Hindlimb muscle (tissue), 1 donor: ENCODE results near the gene TOPAZ1. TPM values are rescaled to one million over a fixed set of nuclear protein-coding genes. Genes with fewer than 3 reads are reported as not detected.
"Not testable (repeated sequence)": the region's sequence is repeated elsewhere in the genome, so short reads cannot be mapped to it uniquely, and the experiment has no call there.

Experiments used
- DNase-seq: peaks from one replicate; pipeline ENCODE4 v3.0.0-alpha.2; 2013
- polyA plus RNA-seq: library from polyadenylated mRNA; unstranded; fragments of 120-200 nt; gene quantifications from one replicate; pipeline ENCODE4 v1.2.1, GENCODE V29; 2013; ENCODE audit not compliant: insufficient read length

Gene TOPAZ1
- polyA plus RNA-seq, 1 donor: not detected

DNA sequence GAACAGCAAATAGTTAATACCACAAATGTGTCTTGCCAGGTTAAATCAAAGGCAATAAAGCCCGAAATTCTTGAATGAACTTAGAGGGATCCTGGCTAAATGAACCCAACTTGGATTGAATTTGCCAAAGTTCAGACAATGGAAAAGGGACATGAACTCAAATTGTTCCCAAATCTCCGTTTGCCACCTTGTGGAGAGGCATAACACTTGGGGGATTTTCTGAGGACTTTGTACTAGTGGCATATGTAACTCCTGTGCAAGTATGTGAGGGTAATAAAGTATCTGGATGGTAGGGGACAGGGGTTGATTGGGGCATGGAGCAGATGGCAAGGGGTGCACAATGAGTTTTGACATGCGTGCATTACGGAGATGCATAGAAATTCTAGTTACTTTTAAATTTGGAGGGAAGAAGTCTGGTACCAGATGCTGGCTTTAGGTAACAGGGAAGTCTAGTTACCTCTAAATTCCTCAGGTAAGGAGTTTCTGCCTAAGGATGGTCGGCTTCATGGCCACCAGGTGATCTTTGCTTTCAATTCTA lies 95.6 kb downstream of the TOPAZ1 start:
- no peak for DNase-seq

DNA sequence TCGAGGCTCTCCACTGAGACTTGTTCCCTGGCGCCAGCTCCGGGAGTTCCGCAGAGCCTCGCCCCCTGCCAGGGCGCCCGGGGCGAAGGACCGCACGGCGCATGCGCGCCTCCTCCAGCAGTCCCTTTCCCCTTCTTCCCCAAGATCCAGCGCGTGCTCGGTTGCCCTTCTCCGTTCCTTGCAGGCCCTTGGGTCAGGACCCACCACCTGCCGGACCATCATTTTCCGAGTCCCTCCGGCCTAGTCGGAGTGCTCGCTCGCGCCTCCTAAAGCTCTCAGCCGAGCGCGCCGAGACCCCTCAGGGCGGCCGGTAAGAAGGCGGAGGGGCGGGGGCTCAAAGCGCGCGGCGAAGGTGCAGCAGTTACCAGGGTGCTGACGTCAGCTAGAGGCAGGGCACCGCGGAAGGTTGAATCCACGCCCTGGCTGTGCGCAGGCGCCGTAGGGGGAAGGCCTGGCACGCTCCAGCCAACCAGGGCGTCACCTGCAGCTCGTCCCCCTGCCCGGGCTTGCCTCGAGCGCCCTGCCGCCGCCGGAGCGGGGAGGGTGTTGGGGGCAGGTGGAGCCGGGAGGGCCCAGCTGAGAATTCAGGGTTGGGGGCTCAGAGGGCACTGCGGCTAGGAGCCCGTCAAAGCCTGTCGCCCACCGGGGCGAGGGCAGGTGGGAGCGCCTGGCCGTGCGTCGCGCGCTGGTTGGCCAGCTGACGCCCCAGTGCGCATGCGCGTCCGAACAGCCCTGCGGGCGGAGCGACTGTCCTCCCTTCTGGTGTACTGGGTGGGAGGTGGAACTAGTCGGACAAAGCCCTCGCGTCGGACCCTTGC lies 96.5 kb downstream of the TOPAZ1 start, which contains the start of gene TCAIM:
TSS of gene TCAIM (plus strand) at position 757 of the 818 bp plus-strand sequence. CDS start 16,017 bp downstream, outside the sequence.
- DNase-seq: peak; percentile 98

DNA sequence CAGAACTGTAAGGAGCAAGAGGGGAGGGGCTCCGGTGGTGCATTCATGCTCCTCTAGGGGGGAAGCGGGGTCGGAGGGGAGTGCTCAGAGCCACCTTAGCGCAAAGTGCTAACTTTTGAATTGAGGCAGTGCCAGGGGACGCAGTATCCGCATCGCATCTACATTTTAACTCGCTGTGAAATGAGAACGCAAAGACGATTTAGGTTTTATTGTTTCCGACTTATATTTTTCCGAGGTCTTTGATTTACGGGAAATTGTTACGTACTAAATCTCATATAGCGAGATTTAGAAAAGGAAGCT lies 97.1 kb downstream of the TOPAZ1 start:
- DNase-seq: no peak

DNA sequence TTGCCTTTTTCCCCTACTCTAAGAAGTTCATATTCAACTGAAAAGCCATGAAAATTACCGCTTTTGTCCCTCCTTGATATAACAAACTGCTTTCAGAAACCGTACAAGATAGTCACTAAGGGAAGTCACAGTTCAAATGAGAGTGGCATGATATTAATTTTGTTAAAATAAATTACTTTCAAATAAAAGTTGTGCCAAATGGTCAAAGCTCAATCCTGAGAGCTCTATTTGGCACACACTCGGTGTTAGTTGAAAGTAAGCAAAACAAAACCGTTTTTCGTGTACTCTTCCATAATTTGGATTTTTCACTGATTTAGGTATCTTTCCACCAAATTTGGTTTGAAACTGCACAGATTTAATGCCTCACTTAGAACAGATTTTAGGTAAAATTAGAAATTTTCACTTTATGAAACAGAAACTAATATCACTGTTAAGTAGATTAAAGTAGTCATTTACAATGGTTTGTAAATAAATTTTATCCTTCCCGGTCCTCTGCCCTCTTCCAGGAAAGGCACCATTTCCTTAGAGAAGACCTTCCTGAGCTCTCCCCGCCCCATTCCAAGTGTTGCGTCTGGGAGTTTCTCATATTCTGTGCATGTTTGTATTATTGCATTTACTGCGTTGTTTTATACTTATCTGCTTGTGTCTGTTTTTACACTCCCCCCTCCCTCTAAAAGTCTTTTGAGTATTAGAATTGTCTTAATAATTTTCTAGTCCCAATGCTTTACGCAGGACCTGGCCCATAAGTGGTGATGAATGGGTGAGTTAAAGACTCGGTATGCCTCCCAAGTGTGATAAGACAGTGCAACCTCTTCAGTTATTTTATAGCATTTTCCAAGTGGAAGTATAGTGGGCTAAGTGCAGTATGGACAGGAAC lies 97.7 kb downstream of the TOPAZ1 start:
- no peak for DNase-seq

DNA sequence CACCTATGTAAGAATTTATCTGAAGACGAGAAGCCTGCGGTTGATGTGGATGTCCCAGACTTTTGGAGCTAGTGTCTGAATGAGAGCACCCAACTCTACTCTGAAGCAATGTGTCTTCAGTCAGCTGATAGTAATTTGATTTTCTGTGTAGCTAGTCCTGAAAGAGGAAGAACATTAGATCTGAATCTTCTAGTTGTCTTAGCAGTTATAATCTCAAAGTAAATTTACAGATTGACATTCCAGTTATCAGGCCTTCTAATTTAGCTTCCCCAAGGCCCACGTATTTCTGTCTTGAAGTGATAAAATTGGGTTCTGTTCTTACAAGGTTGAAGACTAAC lies 98.3 kb downstream of the TOPAZ1 start:
- DNase-seq: no peak

DNA sequence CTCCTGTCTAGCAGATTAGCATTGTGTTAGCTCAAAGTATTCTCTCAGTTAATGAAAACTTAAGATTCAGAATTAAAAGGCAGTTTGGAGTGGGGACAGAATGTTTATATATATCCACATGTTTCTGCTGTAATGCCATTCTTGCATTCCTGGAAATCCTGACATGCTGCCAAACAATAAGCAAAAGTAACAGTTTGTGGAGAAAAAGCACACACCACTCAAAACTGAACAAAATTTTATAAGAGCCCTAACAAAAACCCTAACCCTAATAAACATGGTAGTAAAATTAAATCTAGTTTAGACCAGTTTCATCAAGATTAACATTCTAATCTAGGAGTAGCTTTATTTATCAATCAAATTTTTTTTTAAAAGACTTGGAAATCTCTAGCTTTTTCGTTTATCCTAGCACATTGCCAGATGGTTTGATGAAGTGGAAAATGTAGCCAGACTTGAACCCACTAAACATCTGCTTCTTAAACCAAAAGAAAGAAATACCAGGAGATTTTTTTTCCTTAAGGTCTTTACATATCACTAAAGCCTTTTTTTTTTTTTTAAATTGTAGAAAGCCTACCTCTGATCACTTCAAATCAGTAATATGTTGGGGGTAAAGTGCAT lies 100.6 kb downstream of the TOPAZ1 start:
- no peak for DNase-seq

DNA sequence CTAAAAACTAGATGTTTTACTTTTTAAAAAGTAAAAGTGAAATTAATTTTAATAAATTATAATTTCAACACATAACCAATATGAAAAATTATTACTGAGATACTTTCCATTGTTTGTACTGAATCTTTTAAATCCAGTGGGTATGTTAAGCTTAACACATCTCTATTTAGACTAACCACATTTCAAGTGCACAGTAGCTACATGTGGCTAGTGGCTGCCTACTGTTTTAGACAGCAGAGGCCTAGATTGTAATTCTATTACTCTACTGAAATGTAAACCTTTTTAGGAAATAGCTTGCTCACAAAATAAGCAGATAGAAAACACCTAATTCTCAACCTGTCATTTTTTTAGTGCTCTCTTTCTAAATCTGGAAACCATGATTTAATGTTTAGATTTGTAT lies 101.7 kb downstream of the TOPAZ1 start:
- no peak for DNase-seq

DNA sequence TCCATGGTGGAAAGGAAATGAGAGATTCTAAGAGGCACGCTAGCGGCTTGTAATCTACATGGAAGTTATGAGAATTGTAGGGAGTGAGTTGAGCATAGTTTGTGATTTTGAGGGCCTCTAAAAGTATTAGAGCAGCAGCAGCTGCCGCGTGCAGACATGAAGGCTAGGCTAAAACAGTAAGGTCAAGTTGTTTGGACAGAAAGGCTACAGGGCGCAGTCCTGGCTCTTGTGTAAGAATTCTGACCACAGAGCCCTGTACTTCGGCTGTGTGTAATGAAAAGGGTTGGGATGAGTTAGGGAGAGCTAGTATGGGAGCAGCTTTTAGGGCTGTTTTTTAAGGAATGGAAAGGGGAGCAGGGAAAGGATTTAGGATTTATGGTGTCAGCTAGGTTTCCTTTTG lies 104.9 kb downstream of the TOPAZ1 start:
- DNase-seq: not testable (repeated sequence)

DNA sequence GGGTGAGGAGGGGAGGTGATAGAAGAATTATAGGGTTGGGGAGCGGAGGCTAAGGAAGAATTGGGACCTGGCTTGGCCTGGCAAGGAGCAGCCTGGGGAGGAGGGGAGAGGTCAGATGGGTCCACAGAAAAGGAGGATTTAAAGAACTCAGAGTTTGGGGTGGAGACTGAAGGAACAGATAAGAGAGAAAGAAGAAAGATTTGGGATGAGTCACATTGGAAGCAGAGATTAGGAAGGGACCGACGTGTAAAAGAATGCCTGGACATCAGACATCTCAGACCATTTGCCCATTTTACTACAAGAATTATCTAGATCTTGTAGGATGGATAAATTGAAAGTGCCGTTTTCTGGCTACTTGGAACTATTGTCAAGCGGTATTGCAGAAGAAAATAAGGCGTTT lies 107.3 kb downstream of the TOPAZ1 start:
- no peak for DNase-seq

DNA sequence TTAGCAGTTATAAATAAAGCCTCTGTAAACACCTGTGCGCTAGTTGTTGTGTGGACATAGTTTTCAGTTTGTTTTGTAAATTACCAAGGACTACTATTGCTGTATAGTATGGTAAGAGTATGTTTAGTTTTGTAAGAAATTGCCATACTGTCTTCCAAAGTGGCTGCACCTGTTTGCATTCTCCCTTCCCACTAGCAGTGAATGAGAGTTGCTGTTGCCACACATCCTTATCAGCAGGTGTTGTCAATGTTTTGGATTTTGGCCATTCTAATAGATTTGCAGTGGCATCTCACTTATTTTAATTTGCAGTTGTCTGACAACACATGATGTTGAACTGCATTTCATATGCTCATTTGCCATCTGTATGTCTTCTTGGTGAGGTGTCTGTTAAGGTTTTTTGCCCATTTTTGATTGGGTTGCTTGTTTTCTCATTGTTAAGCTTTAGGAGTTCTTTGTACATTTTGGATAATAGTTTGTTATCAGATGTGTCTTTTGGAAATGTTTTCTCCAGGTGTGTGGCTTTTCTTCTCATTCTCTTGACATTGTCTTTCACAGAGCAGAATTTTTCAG lies 111.8 kb downstream of the TOPAZ1 start:
- DNase-seq: no peak

DNA sequence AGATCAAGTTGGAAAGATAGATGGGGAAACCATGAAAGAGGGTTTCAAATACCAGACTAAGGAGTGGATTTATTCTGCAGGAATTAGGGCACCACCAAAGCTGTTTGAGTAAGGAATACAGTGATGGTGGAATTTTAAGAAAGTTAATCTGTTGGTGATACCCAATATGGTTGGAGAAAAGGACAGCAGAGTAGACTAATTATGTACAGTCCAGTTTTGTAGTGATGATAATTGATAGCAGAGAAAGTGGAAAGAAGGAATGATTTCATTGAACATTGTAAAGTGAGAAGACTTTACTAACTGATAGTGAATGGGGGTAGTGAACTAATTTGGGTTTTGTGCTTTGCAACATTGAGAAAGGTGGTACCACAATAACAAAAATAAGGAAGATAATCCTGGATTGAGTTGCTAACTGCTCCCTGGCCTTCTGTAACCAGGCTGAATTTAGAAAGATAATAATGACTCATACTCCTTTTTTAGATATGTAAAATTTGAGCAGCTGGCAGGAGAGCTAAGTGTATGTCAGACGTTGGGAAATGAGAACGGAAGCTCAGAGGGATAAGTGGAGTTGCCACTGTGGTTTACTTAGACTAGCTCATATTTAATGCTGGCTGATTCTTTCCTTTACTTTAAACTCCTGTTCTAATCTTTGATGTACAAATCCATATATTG lies 113.8 kb downstream of the TOPAZ1 start:
- DNase-seq: peak; percentile 10

DNA sequence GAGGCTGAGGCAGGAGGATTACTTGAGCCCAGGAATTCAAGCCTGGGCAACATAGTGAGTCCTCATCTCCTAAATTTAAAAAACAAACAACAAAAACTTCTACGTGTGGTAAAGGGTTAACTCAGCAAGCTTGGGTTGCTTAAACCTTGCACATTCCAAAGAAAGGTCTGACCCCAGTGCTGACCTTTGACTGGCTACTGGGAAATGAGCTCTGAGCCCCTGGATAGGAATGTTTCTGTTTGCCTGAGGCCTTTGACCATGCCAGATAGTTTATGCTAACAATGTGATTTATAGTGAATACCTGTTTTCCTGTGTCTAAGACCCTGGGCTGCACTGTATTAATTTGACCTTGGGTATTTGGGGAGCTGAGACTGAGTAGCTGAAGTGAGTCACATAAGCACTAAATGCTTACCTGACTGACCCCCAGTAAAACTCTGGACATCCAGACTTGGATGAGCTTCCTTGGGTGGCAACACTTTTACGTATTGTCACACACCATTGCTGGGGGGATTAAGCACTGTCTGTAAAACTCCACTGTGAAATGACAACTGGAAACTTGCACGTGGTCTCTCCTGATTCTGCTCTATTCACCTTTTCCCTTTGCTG lies 117.6 kb downstream of the TOPAZ1 start:
- no peak for DNase-seq

DNA sequence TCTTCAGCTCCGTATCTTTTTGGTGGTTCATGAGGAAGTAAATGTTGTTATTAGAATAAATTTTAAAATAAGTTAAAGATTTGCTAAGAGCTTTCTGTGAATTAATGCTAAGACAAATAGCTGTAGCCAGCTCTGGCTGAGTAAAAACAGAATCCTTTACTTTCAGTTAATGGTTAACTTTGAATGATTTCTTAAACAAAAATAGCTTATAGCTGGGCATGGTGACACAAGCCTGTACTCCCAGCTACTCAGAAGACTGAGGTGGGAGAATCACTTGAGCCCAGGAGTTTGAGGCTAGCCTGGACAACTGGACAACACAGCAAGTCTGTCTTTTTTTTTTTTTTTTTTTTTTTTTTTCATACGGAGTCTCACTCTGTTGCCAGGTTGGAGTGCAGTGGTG lies 121.9 kb downstream of the TOPAZ1 start:
- DNase-seq: no peak

DNA sequence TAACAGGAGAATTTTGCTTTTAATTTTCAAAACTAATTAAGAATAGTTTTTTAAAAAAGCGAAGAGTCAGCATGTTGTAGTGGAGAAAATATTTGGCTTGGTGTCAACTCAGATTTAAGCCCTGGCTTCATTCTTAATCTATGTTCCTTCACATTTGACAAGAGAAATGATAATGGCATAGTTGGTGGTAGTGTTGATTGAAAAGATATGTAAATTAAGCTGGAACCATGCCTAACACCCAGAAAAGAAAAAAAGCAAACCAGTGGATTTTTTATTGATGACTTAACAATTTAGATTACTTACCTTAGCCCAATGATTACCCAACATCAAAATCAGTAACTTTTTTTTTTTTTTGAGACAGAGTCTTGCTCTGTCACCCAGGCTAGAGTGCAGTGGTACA lies 124.3 kb downstream of the TOPAZ1 start:
- no peak for DNase-seq

DNA sequence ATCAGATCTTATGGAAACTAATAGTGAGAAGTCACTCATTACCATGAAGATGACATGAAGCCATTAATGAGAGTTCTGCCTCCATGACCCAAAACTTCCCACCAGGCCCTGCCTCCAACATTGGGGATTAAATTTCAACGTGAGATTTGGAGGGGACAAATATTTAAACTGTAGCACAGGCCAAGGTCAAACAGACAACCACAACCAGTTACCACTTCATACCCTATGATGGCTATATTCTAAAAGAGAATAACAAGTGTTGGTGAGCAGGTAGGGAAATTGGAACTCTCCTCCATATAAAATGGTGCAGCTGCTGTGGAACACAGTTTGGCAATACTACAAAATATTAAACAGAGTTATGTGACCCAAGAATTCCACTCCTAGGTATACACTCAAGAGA lies 133.8 kb downstream of the TOPAZ1 start:
- DNase-seq: no peak

Other genes with a start within 250 kb of the TOPAZ1 start
- gene TCAIM, start 96.9 kb downstream of the TOPAZ1 start, polyA plus RNA-seq: 25.5 TPM
- 19.4 TPM for gene ZNF445, start 235.8 kb downstream of the TOPAZ1 start, polyA plus RNA-seq